Left kidney (tissue), 2 donors: ENCODE data around the gene INSYN1. TPM values are rescaled to one million over a fixed set of nuclear protein-coding genes. Genes with fewer than 3 reads are reported as not detected.
"Not testable (repeated sequence)": the region's sequence is repeated elsewhere in the genome, so short reads cannot be mapped to it uniquely, and the experiment has no call there.

Experiments
- DNase-seq: peaks from one replicate; pipeline ENCODE4 v3.0.0-alpha.2; 2013
- polyA plus RNA-seq: library from polyadenylated mRNA; unstranded; fragments of 120-200 nt; gene quantifications from one replicate; pipeline ENCODE4 v1.2.1, GENCODE V29; 2013; ENCODE audit not compliant: insufficient read length

INSYN1 gene
- polyA plus RNA-seq, 1 donor = 12.6 TPM

GRCh38 chr15:73716417-73716816 is 36.7 kb downstream of the INSYN1 start:
- DNase-seq = no peak

GRCh38 chr15:73715417-73715816 is 37.7 kb downstream of the INSYN1 start:
- no peak for DNase-seq

DNA sequence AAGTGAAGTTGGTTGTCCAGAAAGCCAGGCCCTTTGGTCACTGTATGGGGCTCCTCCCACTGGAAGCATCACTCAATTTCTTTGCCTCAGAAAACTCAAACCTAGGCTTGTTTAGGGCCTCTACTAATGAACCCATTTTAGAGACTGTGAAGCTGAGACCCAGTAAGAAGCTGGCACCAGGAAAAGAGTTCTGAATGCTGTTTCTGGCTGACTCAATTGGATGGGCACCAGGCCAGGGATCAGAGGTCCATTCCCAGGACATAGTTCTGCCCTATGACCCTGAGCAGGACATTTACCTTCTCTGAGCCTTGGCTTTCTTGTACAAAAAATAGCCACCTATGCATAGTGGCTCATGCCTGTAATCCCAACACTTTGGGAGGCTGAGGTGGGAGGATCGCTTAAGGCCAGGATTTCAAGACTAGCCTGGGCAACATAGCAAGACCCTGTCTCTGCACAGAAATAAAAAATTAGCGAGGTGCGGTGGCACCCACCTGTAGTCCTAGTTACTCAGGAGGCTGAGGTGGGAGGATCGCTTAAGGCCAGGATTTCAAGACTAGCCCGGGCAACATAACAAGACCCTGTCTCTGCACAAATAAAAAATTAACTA is 38.4 kb downstream of the INSYN1 start:
- no peak for DNase-seq

- no peak for DNase-seq
Measured at GRCh38 chr15:73712107-73712506, 41.0 kb downstream of the INSYN1 start.

- DNase-seq = no peak
Measured at GRCh38 chr15:73711526-73711925, 41.6 kb downstream of the INSYN1 start.

DNA sequence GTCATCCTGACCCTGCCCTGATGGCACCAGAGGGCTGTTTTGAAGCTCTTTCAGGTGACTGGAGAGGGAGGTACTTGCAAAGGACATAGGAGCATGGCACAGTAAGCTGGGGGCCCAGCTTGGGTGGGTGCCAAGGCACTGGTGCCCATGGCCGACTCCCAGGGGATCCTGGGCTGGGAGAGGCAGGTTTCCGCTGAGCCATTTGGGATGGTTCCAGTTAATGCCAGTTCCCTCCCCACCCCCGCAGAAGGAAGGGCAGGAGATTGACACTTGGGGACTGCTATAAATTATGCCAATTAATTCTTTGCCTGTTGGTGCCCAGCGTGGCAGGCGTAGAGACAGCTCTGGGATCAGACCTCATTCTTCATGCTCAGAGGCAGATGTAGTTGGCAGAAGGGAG is 42.8 kb downstream of the INSYN1 start:
- DNase-seq = no peak

DNA sequence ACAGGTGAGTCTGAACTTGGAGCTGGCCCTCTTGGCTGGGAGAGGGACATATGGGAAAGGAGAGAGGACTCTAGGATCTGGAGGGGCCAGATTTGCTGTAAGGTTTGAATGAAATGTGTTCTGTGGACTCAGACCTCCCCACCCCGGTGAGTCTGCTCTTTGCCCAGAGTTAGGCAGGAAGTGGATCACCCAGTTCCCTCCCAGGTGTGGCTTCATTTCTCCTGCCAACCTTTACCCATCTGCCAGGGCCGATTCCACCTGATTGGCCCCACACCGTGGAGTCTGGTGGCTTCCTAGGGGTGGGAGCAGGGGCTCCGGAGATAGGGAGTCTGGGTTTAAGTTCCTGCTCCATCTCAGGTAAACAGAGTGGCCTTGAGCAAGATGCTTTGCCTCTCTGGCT is 43.5 kb downstream of the INSYN1 start:
- DNase-seq = no peak

DNA sequence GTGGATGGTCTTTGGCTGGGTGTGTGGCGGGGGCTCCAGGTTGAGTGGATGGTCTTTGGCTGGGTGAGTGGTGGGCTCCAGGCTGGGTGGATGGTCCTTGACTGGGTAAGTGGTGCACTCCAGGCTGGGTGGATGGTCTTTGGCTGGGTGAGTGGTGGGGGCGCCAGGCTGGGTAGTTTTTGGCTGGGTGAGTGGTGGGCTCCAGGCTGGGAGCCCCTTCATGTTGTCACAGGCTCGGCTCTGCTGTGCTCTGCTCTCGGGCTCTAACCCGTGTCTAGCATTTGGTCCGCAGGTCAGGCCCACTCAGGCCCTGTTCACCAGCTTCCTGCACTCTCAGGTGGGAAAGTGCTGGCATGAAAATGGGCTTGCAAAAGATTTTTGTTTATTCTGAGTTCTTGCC is 43.9 kb downstream of the INSYN1 start:
- DNase-seq = no peak

DNA sequence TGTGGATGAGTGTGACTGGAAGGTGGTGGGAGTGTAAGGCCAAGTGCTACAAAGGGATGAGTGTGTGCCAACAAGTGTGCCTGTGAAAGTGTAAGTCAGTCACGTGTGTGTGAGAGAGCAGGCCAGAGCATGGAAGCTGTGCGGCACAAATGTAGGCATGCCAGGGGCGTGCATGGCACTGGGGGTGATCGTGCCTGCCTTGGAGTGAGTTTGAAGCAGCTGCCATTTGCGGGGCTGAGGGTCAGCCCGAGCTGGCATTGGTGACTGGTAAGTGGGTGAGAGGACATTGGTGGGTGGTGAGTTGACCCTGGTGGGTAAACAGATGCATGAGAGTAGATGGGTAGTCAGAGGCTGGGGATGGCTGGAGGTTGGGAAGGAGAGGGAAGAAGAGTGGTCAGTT is 44.5 kb downstream of the INSYN1 start:
- no peak for DNase-seq

DNA sequence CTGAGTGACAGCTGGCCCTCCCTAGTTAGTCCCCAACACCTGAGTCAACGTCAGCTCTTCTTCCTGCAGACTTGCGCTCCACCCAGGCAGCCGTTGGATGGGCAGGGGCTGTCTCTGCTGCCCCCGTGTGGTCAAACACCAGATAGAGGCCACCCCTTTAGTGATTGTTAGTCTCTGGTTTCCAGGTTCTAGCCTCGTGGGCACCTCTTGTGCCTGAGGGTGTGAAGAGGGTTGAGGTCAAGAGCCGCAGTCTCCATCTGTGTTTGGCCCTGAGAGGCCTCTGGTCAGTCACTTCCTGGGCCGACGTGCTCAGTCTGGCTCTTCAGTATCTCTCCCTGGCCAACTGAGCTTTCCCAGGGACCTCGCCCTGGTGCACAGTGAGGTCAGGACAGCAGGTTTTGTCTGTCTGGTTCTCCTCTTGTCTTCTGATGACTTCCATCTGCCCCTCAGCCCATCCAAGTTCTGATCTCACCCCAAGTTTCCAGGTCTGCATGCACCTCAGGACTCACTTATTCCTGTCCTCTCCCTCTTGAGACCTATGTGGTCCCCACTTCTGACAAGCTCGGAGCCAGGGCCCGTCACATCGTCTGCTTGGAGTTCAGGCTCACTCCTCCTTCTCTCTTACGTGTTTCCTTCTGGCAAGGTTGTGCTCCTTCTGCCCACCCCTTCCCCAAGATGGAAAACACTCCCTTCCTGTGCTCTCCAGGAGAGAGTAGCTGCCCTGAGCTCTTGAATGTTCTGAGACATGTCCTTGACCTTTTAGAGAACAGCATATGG is 48.1 kb downstream of the INSYN1 start:
- no peak for DNase-seq

- not testable (repeated sequence) for DNase-seq
Measured at GRCh38 chr15:73704142-73704868, 48.8 kb downstream of the INSYN1 start.

- not testable (repeated sequence) for DNase-seq
Measured at GRCh38 chr15:73703601-73704000, 49.5 kb downstream of the INSYN1 start.

DNA sequence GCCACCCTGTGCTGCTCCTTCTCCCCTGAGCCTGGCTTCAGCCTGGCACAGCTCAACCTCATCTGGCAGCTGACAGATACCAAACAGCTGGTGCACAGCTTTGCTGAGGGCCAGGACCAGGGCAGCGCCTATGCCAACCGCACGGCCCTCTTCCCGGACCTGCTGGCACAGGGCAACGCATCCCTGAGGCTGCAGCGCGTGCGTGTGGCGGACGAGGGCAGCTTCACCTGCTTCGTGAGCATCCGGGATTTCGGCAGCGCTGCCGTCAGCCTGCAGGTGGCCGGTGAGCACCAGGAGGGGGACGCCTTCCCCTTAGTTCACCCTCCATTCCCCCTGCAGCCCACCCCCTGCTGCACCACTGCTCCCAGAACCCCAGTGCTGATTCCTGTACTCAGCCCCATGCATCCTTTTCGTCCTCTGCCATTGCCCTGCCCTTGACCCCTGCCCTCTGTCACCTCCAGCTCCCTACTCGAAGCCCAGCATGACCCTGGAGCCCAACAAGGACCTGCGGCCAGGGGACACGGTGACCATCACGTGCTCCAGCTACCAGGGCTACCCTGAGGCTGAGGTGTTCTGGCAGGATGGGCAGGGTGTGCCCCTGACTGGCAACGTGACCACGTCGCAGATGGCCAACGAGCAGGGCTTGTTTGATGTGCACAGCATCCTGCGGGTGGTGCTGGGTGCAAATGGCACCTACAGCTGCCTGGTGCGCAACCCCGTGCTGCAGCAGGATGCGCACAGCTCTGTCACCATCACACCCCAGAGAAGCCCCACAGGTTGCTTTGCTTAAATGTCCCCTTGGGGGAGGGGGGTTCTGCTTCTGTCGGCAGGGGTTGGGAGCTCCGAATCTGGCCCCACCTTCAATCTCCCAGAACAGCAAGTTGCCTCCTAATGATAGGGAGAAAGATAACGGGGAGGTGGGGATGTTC is 50.6 kb downstream of the INSYN1 start:
- not testable (repeated sequence) for DNase-seq

- peak; percentile 77 for DNase-seq
Measured at GRCh38 chr15:73700041-73700842, 52.9 kb downstream of the INSYN1 start.

GRCh38 chr15:73699249-73700040 is 53.7 kb downstream of the INSYN1 start:
- no peak for DNase-seq

- DNase-seq = peak; percentile 86
Measured at GRCh38 chr15:73697033-73697467, 56.1 kb downstream of the INSYN1 start.

DNA sequence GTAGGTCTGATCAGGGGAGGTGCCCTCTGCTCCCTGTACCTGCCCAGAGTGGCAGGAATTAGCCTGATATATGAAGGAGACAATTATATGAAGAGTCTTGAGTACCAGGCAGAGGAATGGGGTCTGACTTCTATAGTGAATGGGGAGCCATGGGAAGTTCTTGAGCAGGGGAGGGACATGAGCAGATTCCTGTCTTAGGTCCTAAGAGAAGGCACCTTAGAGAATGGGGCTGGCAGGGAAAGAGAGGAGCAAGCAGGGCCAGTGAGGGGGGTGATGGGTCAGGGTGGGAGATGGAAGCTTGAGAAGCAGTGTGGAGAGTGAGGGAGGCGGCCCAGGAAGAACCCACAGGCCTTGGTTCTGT is 56.5 kb downstream of the INSYN1 start:
- no peak for DNase-seq

GRCh38 chr15:73695773-73696640 is 57.1 kb downstream of the INSYN1 start:
- DNase-seq = no peak

DNA sequence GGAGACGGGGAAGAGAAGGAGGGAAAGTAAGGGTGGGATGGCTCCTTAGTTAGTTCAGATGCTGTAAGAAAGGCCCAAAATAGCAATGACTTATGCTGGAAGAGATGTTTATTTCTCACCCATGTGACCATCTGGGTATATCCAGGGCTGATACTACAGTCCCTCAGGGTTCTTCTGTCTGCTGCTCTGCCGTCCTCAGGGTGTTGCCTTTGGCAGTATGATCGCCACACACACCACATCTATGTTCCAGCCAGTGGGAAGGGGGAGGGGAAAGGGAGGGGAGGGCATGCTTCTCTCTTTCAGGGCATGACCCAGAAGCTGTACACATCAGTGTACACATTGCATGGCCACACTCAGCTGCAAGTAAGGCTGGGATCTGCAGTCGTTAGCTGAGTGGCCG is 58.7 kb downstream of the INSYN1 start:
- DNase-seq = no peak
